Left lung (tissue), 10 donors: Measurements from ENCODE around the gene IL18. TPM values are rescaled to one million over a fixed set of nuclear protein-coding genes. Genes with fewer than 3 reads are reported as not detected.

ENCODE experiments used
- ATAC-seq: fragments of 200-7000 bp; cut with Tn5 transposase; one replicate; pipeline ENCODE4 v1.9.1; 2020; ENCODE audit warnings: moderate library complexity
- DNase-seq, 4 donors: peaks; one replicate each; pipeline ENCODE4 v3.0.0-alpha.2; 2013 to 2020
- H3K27ac ChIP-seq, 2 donors: fragments of 200-600 bp; sonication (generic) in 1 of 2; one replicate each; pipeline versions ENCODE4 v1.5.0 to v1.8.0; 2020 to 2021
- H3K27me3 ChIP-seq, 2 donors: fragments of 200-600 bp; sonication (generic) in 1 of 2; one replicate each; pipeline versions ENCODE4 v1.5.0 to v1.8.0; 2020 to 2021
- H3K36me3 ChIP-seq, 2 donors: fragments of 200-600 bp; sonication (generic) in 1 of 2; one replicate each; pipeline versions ENCODE4 v1.5.0 to v1.8.0; 2020 to 2021
- H3K4me1 ChIP-seq, 2 donors: fragments of 200-600 bp; one replicate each; pipeline ENCODE4 v1.8.0; 2021
- H3K4me3 ChIP-seq, 2 donors: fragments of 200-600 bp; sonication (generic) in 1 of 2; one replicate each; pipeline versions ENCODE4 v1.5.0 to v1.8.0; 2020 to 2021; ENCODE audit warnings: mild to moderate bottlenecking in 1 of 2
- H3K9me3 ChIP-seq, 2 donors: fragments of 200-600 bp; sonication (generic) in 1 of 2; one replicate each; pipeline versions ENCODE4 v1.5.0 to v1.8.0; 2020 to 2021
- intact Hi-C, 2 donors: fragments of 100-400 bp; cut with DNase I; formaldehyde crosslinking; loops; one replicate each; pipeline versions ENCODE4 v1.11.2 to v1.14.2; 2022
- polyA plus RNA-seq, 6 donors: library from polyadenylated mRNA; unstranded; fragments of 120-200 nt; gene quantifications; one replicate each; pipeline ENCODE4 v1.2.1, GENCODE V29; 2013; ENCODE audit not compliant: insufficient read length in 6 of 6
- total RNA-seq, 2 donors: library from RNA; stranded (reverse); fragmentation: NEBNext Ultra II Directional; extraction: Animal tissue kit (Norgen Biotek cat#: 25700); gene quantifications; one replicate each; pipeline ENCODE4 v1.2.1, GENCODE V29; 2021
- TF ChIP-seq, protein P1 (sequence below), 2 donors: fragments of 200-600 bp; sonication (generic) in 1 of 2; IDR thresholded peaks; one replicate each; pipeline versions ENCODE4 v1.5.0 to v1.8.0; 2021; ENCODE audit warnings: antibody characterized with exemption in 2 of 2
- donor health status: DM: no; HTN: yes; CAD: no.
- donor health status: DM: no; HTN: no; CAD: no.

The IL18 gene
- total and polyA plus RNA-seq, 8 donors: 1.3 to 46.0 (median 1.6) TPM

DNA sequence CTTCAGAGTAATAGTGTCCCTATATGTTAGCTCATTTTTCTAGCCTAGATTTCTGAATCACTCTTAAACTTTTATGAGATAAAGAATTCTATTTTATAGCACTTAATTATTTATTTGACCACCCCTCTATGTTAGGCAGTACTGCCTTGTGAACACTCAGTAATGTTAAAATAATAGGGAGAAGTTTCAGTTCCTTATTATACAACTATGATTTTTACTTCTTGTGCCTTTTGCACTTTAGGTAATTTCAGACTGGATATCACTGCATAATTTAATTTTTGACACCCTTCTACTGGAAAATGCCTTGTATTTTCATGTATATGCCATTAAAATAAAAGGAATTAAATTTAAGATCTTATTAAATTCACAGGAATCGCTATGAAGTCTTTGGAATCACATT lies 14.5 kb upstream of the IL18 start:
- Histone ChIP-seq H3K4me3 (no peak overlapping the region), H3K27me3 (no peaks in the 10 kb centered on the region), H3K27ac (no peak overlapping the region), H3K4me1 (peaks cover 0 to 7% of the 10 kb centered on the region in 2 donors), H3K36me3 (no peaks in the 10 kb centered on the region), H3K9me3 (no peaks in the 10 kb centered on the region)
- ATAC-seq (no peak), DNase-seq (no peak)
- intact Hi-C loops: no loop called here
- TF ChIP-seq, protein P1, sequence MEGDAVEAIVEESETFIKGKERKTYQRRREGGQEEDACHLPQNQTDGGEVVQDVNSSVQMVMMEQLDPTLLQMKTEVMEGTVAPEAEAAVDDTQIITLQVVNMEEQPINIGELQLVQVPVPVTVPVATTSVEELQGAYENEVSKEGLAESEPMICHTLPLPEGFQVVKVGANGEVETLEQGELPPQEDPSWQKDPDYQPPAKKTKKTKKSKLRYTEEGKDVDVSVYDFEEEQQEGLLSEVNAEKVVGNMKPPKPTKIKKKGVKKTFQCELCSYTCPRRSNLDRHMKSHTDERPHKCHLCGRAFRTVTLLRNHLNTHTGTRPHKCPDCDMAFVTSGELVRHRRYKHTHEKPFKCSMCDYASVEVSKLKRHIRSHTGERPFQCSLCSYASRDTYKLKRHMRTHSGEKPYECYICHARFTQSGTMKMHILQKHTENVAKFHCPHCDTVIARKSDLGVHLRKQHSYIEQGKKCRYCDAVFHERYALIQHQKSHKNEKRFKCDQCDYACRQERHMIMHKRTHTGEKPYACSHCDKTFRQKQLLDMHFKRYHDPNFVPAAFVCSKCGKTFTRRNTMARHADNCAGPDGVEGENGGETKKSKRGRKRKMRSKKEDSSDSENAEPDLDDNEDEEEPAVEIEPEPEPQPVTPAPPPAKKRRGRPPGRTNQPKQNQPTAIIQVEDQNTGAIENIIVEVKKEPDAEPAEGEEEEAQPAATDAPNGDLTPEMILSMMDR (IDR thresholded peaks at IDR 0.05): no peak

DNA sequence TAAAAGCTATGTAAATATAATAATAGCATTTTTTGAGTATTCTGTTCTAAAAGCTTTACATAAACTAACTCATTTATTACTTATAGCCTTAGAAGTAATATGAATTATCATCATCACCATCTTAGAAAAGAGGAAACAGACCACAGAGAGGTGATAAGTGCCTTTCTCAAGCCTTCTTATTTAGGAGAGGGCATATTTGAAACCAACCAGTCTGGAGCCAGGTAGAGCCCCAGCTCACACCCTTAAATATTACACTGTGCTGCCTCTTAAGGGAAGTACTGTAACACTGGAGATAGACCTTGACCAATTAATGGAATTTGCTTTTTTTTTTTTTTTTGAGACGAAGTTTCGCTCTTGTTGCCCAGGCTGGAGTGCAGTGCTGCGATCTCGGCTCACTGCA lies 13.7 kb upstream of the IL18 start:
- DNase-seq (no peak), ATAC-seq (peak; percentile 57)
- Histone ChIP-seq H3K27me3 (no peaks in the 10 kb centered on the region), H3K36me3 (no peaks in the 10 kb centered on the region), H3K4me1 (peaks cover 0 to 13% of the 10 kb centered on the region in 2 donors), H3K9me3 (no peaks in the 10 kb centered on the region), H3K4me3 (no peak overlapping the region), H3K27ac (no peak overlapping the region)
- TF ChIP-seq, protein P1 (IDR thresholded peaks at IDR 0.05): no peak
- intact Hi-C loops: no loop called here

DNA sequence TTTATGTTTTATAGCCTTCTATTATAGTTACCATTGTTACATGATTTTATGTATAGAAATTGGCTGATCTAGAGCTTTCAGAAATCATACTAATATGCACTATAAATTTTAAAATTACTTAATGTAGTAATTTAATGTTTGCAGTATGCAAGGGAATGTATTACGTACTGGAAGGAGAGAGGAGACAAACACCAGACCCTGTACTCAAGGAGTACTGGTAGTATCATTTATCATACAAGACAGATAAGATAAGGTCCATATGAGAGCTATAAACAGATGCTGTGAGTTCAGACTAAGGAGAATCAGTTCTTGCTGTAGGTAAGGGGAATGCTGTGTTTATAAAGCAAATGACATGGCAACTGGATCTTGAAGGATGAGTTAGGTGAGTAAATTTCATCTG lies 12.2 kb upstream of the IL18 start:
- H3K4me1 ChIP-seq: peaks cover 0 to 13% of the 10 kb centered on the region in 2 donors
- peak in 2 of 4 donors; percentile 9 to 16 for DNase-seq
- H3K27ac ChIP-seq: no peak overlapping the region

DNA sequence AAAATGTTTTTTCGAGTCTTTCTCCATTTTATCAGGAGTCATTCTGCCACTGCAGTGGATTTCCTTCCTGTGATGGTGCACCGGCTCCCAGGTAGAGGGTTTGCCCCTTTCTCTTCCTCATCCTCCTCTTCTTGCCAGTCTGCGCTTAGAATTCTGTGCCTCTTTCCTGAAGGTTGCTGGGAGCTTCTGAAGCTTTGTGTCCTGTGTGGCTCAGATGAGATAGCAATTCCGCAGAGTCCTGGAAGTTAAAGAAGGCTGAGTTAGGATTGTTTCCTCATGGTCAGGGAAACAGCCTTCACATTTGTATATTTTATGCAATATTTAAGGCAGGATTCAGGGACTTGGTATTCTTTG lies 11.7 kb upstream of the IL18 start:
- H3K27me3 ChIP-seq: no peaks in the 10 kb centered on the region
- TF ChIP-seq, protein P1 (IDR thresholded peaks at IDR 0.05): no peak
- H3K9me3 ChIP-seq: no peaks in the 10 kb centered on the region
- peak overlapping the region; percentile 35 to 37 for H3K27ac ChIP-seq
- H3K36me3 ChIP-seq: no peaks in the 10 kb centered on the region
- H3K4me1 ChIP-seq: peaks cover 0 to 13% of the 10 kb centered on the region in 2 donors
- peak overlapping the region in 1 of 2 donors; percentile 27 for H3K4me3 ChIP-seq
- intact Hi-C loops: no loop called here
- DNase-seq: no peak
- peak; percentile 3 for ATAC-seq

More for the DNA sequence above, 12.2 kb upstream of the IL18 start:
- H3K36me3 ChIP-seq: no peaks in the 10 kb centered on the region
- ATAC-seq: no peak
- intact Hi-C loops: no loop called here
- H3K27me3 ChIP-seq: no peaks in the 10 kb centered on the region
- TF ChIP-seq, protein P1 (IDR thresholded peaks at IDR 0.05): no peak
- no peaks in the 10 kb centered on the region for H3K9me3 ChIP-seq
- no peak overlapping the region for H3K4me3 ChIP-seq

DNA sequence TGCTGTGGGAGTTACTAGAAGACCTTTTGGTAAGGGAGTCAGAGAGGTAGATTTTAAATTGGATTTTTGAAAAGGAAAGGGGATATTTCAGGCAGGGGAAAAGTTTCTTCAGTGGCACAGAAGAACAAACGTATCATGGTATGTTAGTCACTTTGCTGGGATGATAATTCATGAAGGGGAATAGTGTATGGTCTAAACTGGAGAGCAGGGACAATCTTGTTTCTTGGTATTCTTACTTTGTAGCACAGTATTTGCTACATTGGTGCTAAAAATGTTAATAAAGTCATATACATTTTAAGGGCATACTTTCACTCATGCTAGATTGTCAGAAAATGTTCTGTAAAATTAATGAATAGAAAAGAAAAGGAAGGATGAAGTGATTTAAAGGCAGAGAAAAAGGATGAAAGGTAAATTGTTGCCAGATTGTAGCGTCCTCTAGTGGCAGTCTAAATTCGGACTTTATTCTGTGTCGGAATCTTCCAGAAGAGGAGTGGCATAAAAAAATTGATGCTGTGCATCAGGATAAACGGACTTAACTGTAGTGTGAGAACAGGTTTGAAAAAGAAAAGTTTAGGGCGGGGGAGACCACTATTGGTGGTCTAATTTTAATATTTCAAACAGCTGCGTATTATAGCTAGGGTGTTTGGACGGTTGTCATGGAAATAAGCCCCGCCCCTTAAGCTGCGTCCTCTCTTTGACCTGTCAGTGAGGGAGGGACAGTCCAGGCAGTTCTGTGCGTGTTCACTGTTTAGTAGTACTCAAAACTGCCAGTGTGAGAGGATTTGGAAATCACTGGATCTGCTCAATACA lies 11.1 kb upstream of the IL18 start, which contains the start of gene BCO2:
Gene BCO2 (plus strand): TSS at position 724 of the 810 bp plus-strand sequence. CDS start 90 bp downstream, outside the sequence.
- Histone ChIP-seq H3K36me3 (no peaks in the 10 kb centered on the region), H3K9me3 (no peaks in the 10 kb centered on the region), H3K27me3 (no peaks in the 10 kb centered on the region), H3K27ac (peak within 1 kb of the TSS; percentile 35 to 37), H3K4me3 (peak within 1 kb of the TSS in 1 of 2 donors; percentile 27), H3K4me1 (peaks cover 0 to 13% of the 10 kb centered on the region in 2 donors)
- peak; percentile 95 for ATAC-seq
- intact Hi-C loops: no loop called here
- DNase-seq: peak; percentile 83 to 94 (median 90)
- TF ChIP-seq, protein P1 (IDR thresholded peaks at IDR 0.05): peak; percentile 45 to 84
